WERI-Rb-1 (cell line): ENCODE data around the gene NUDT16L1.
A peak's percentile ranks its signal among the peaks of the same experiment; 100 is the strongest.

Experiments used
- DNase-seq: peaks from one replicate; pipeline ENCODE4 v3.0.0-alpha.2; 2020
- H3K27ac ChIP-seq: fragments of 250-450 bp; sonication (Bioruptor Pico); 2 replicates; pipeline ENCODE4 v1.5.1; 2020; ENCODE audit warnings: mild to moderate bottlenecking, moderate library complexity
- H3K27me3 ChIP-seq: fragments of 250-450 bp; sonication (Bioruptor Pico); 2 replicates; pipeline ENCODE4 v1.5.1; 2021; ENCODE audit warnings: mild to moderate bottlenecking, low read depth, moderate library complexity; ENCODE audit not compliant: insufficient read depth, severe bottlenecking
- H3K36me3 ChIP-seq: fragments of 250-450 bp; sonication (Bioruptor Pico); 2 replicates; pipeline ENCODE4 v1.5.1; 2020; ENCODE audit warnings: mild to moderate bottlenecking, moderate library complexity
- H3K4me3 ChIP-seq: 2 replicates; pipeline ENCODE4 v1.5.1; 2011; ENCODE audit warnings: low read depth, mild to moderate bottlenecking, control low read depth, low read length
- H3K9me3 ChIP-seq: fragments of 250-450 bp; sonication (Bioruptor Pico); 2 replicates; pipeline ENCODE4 v1.5.1; 2021; ENCODE audit warnings: mild to moderate bottlenecking, moderate library complexity; ENCODE audit not compliant: severe bottlenecking
- TF ChIP-seq, protein P1 (sequence below): IDR thresholded peaks from 2 replicates; pipeline ENCODE4 v1.5.1; 2011; ENCODE audit warnings: low read depth, mild to moderate bottlenecking, control low read depth, inconsistent platforms, low read length

Gene NUDT16L1

DNA sequence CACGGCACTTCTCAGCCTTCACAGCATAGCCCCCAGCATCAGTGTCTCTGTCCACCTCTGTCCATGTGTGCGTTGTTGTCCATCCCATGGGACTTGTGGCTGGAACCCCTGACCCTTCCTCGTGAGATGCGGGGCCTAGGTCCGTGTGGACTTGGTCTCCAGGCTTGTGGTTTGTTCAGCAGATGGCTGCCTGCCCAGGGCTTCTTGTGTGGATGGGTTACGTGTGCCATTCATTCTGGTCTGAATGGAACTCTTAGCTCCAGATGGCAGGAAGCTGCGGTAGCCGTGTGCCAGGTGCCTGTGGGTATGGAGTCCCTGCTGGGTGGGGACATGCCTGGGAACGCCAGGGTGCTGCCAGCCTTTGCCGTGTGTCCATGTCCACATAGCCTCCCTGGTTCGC, 31.7 kb upstream of the NUDT16L1 start:
- Histone ChIP-seq H3K9me3 (no peaks in the 10 kb centered on the region), H3K4me3 (no peak overlapping the region), H3K36me3 (peaks cover 34% of the 10 kb centered on the region), H3K27me3 (no peaks in the 10 kb centered on the region), H3K27ac (peak overlapping the region; percentile 77; the same call in 1 of the 2 replicates)
- TF ChIP-seq, protein P1, sequence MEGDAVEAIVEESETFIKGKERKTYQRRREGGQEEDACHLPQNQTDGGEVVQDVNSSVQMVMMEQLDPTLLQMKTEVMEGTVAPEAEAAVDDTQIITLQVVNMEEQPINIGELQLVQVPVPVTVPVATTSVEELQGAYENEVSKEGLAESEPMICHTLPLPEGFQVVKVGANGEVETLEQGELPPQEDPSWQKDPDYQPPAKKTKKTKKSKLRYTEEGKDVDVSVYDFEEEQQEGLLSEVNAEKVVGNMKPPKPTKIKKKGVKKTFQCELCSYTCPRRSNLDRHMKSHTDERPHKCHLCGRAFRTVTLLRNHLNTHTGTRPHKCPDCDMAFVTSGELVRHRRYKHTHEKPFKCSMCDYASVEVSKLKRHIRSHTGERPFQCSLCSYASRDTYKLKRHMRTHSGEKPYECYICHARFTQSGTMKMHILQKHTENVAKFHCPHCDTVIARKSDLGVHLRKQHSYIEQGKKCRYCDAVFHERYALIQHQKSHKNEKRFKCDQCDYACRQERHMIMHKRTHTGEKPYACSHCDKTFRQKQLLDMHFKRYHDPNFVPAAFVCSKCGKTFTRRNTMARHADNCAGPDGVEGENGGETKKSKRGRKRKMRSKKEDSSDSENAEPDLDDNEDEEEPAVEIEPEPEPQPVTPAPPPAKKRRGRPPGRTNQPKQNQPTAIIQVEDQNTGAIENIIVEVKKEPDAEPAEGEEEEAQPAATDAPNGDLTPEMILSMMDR, result no peak
- DNase-seq, result no peak

DNA sequence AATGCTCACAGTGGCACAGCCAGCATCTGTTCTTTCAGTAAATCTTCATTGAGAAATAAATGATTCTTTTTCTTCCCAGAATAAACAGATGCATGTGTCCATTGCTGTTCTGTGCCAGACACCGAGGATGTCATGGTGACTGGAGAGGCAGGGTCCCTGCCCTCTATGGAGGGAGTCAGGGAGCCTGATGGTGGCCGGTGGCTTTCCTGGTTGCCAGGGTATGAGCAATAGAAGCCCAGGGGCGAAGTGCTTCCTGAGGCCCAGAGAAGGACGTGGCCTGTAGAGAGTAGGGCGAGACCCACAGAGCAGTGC, 29.9 kb upstream of the NUDT16L1 start:
- no peak for DNase-seq
- peaks cover 39% of the 10 kb centered on the region for H3K36me3 ChIP-seq
- no peak overlapping the region for H3K4me3 ChIP-seq
- no peaks in the 10 kb centered on the region for H3K9me3 ChIP-seq
- no peaks in the 10 kb centered on the region for H3K27me3 ChIP-seq
- H3K27ac ChIP-seq, result peak overlapping the region; percentile 61
- TF ChIP-seq, protein P1, result no peak

DNA sequence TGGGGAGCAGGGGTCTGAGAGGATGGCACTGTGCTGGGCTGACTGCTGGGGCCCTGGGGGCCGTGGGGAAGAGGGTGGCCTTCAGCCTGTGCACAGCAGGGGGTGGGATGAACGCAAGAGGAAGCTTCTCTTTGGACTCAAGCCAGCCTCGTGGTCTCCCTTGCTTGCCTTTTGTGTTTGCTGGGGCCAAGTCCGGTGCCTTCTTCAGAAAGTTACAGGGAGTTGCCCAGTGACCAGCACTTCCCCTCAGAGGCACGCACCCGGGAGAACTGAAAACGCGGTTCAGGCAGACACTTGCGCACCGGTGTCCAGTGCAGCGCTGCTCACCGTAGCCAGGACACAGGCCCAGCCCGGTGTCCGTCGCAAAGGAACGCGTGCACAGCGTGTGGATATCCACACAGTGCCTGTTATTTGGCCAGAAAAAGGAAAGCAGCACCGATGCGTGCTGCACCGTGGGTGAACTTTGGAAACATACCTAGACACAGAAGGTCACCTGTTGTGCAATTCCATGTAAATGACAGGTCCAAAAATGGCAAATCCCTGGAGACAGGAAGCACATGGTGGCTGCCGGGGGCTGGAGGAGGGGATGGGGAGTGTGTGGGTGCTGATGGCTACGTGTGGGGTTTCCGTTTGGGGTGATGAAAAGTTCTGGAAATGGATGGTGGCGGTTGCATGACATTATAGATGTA, 29.4 kb upstream of the NUDT16L1 start:
- TF ChIP-seq, protein P1, result no peak
- Histone ChIP-seq H3K9me3 (no peaks in the 10 kb centered on the region), H3K27ac (peak overlapping the region; percentile 61), H3K4me3 (no peak overlapping the region), H3K27me3 (no peaks in the 10 kb centered on the region), H3K36me3 (peaks cover 40% of the 10 kb centered on the region)
- no peak for DNase-seq

DNA sequence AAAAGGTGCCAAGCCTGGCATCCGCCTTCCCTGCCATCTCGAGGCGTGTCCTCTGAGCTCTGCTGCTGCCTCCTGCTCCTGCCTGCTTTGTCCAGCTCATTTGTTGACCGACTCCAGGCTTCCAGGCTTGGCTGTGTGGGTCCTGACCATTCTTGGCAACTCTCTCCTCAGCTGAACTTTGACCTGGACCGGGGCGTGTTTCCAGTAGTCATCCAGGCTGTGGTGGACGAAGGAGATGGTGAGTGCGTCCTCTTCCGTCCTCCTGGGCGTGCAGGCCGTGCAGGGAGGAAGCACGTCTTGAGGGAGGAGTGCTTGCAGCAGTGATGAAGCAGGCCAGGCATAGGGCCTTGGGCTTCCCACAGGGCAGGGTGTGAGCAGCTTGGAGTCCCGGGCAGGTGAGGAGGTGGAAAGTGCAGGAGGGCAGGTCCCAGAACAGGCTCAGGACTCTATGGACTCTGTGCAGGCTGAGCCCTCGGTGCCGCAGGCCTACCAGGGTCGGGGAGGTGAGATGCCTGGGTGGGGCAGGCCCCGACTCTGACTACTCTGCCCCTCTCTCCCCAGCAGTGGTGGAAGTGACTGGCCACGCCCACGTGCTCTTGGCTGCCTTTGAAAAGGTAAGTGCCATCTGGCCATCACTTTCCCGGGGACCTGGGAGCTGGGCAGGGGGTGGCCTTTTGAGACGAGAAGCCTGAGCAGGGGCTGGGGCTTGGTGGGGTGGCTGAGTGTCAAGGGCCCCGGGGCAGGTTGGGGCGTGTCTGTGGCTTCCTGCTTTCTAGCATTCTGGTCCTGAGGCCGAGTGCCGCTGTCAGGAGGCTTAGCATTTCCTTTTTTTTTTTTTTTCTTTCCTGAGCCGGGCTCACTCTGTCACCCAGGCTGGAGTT, 28.6 kb upstream of the NUDT16L1 start:
- peak overlapping the region; percentile 45 for H3K27ac ChIP-seq
- peak; percentile 80 for DNase-seq
- no peak overlapping the region for H3K4me3 ChIP-seq
- no peaks in the 10 kb centered on the region for H3K27me3 ChIP-seq
- H3K36me3 ChIP-seq, result peaks cover 45% of the 10 kb centered on the region
- no peaks in the 10 kb centered on the region for H3K9me3 ChIP-seq
- TF ChIP-seq, protein P1, result no peak

DNA sequence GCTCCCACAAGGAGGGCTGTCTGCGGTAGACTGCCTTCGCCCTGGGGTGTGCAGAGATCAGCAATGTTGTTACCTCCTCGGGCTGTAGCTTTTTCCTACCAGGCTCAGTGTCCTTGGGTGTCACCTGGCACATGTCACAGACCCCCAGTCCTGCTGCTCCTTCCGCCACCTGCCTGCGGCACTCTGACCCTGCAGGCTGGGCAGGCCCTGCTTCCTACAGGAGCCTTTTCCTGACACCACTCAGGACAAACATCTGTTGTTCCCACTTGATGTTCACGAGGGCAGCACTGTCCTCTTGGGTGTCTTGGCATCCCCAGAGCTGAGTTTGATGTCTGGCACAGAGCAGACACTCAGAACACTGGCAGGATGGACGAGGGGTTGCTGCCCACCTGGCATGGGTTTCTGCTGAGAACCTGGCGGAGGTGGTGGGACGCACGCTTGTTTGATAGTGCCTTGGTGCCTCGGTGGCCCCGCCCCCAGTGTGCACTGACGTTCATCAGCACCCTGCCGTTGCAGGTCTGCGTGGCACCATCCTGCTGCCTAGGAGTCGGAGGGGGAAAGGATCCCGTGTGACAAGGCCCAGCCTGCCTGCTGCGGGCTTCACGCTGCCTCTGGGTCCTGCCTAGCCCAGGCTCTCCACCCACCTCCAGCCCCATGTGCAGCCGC, 26.7 kb upstream of the NUDT16L1 start:
- no peak for DNase-seq
- Histone ChIP-seq H3K4me3 (no peak overlapping the region), H3K36me3 (peaks cover 52% of the 10 kb centered on the region), H3K9me3 (no peaks in the 10 kb centered on the region), H3K27me3 (no peaks in the 10 kb centered on the region), H3K27ac (no peak overlapping the region; the same call in 1 of the 2 replicates)
- TF ChIP-seq, protein P1, result no peak; the same call in 1 of the 2 replicates
